ENCODE data around the gene P2RX4. TPM values are rescaled to one million over a fixed set of nuclear protein-coding genes. Genes with fewer than 3 reads are reported as not detected.
A peak's percentile ranks its signal among the peaks of the same experiment; 100 is the strongest.
"Not testable (repeated sequence)": the region's sequence is repeated elsewhere in the genome, so short reads cannot be mapped to it uniquely, and the experiment has no call there.

Gene P2RX4
- total and polyA plus RNA-seq, 9 donors: 9.7 to 16.2 (median 13.2) TPM

GRCh38 chr12:121229826-121230537 lies 20.1 kb downstream of the P2RX4 start:
- H3K4me1 ChIP-seq (ENCODE audit: control insufficient read depth, insufficient read depth, low read length); H3K27ac ChIP-seq (ENCODE audit: low read length); H3K9me3 ChIP-seq (replicated peaks; ENCODE audit: control insufficient read depth, low read depth, low read length); H3K4me3 ChIP-seq (ENCODE audit: low read length); H3K27me3 ChIP-seq (ENCODE audit: control insufficient read depth, insufficient read depth, low read length): not testable (repeated sequence)
- peaks cover 24% of the 10 kb centered on the region for H3K36me3 ChIP-seq (ENCODE audit: control insufficient read depth, insufficient read depth, low read length)
- WGBS (ENCODE audit: insufficient coverage): 40% methylated on average over 16 of the region's 19 CpGs
- peak; percentile 68 for DNase-seq

- WGBS (ENCODE audit: insufficient coverage): 86% methylated on average over 5 of the region's 12 CpGs
- Histone ChIP-seq H3K36me3 (ENCODE audit: control insufficient read depth, insufficient read depth, low read length) (peaks cover 28% of the 10 kb centered on the region), H3K9me3 (replicated peaks; ENCODE audit: control insufficient read depth, low read depth, low read length) (no peaks in the 10 kb centered on the region), H3K27me3 (ENCODE audit: control insufficient read depth, insufficient read depth, low read length) (no peaks in the 10 kb centered on the region), H3K4me3 (ENCODE audit: low read length) (no peak overlapping the region), H3K27ac (ENCODE audit: low read length) (no peak overlapping the region), H3K4me1 (ENCODE audit: control insufficient read depth, insufficient read depth, low read length) (no peaks in the 10 kb centered on the region)
- DNase-seq: no peak
Measured at GRCh38 chr12:121230538-121230907, 20.6 kb downstream of the P2RX4 start.

- Histone ChIP-seq H3K36me3 (ENCODE audit: control insufficient read depth, insufficient read depth, low read length) (peaks cover 40% of the 10 kb centered on the region), H3K27me3 (ENCODE audit: control insufficient read depth, insufficient read depth, low read length) (no peaks in the 10 kb centered on the region), H3K4me3 (ENCODE audit: low read length) (no peak overlapping the region), H3K9me3 (replicated peaks; ENCODE audit: control insufficient read depth, low read depth, low read length) (no peaks in the 10 kb centered on the region), H3K27ac (ENCODE audit: low read length) (no peak overlapping the region), H3K4me1 (ENCODE audit: control insufficient read depth, insufficient read depth, low read length) (no peaks in the 10 kb centered on the region)
- no peak for DNase-seq
- WGBS (ENCODE audit: insufficient coverage): 85% methylated on average over 16 of the region's 16 CpGs
Measured at GRCh38 chr12:121232163-121232562, 22.2 kb downstream of the P2RX4 start.

GRCh38 chr12:121232977-121233627 lies 23.2 kb downstream of the P2RX4 start:
- H3K27ac ChIP-seq (ENCODE audit: low read length): no peak overlapping the region

GRCh38 chr12:121233628-121234020 lies 23.7 kb downstream of the P2RX4 start:
- H3K4me3 ChIP-seq (ENCODE audit: low read length): no peak overlapping the region
- H3K36me3 ChIP-seq (ENCODE audit: control insufficient read depth, insufficient read depth, low read length): peaks cover 44% of the 10 kb centered on the region
- H3K4me1 ChIP-seq (ENCODE audit: control insufficient read depth, insufficient read depth, low read length): peaks cover 5% of the 10 kb centered on the region
- no peaks in the 10 kb centered on the region for H3K9me3 ChIP-seq (replicated peaks; ENCODE audit: control insufficient read depth, low read depth, low read length)
- H3K27me3 ChIP-seq (ENCODE audit: control insufficient read depth, insufficient read depth, low read length): no peaks in the 10 kb centered on the region
- no peak for DNase-seq
- H3K27ac ChIP-seq (ENCODE audit: low read length): no peak overlapping the region
- WGBS (ENCODE audit: insufficient coverage): 76% methylated on average over 11 of the region's 11 CpGs

More at GRCh38 chr12:121232977-121233627, 23.2 kb downstream of the P2RX4 start:
- H3K9me3 ChIP-seq (replicated peaks; ENCODE audit: control insufficient read depth, low read depth, low read length): no peaks in the 10 kb centered on the region
- H3K4me3 ChIP-seq (ENCODE audit: low read length): no peak overlapping the region
- DNase-seq: no peak
- 90% methylated on average over 6 of the region's 14 CpGs for WGBS (ENCODE audit: insufficient coverage)
- H3K4me1 ChIP-seq (ENCODE audit: control insufficient read depth, insufficient read depth, low read length): no peaks in the 10 kb centered on the region
- H3K36me3 ChIP-seq (ENCODE audit: control insufficient read depth, insufficient read depth, low read length): peaks cover 41% of the 10 kb centered on the region
- H3K27me3 ChIP-seq (ENCODE audit: control insufficient read depth, insufficient read depth, low read length): no peaks in the 10 kb centered on the region

GRCh38 chr12:121236776-121237175 lies 26.8 kb downstream of the P2RX4 start:
- WGBS (ENCODE audit: insufficient coverage): 66% methylated on average over 7 of the region's 9 CpGs
- DNase-seq: no peak
- Histone ChIP-seq H3K27me3 (ENCODE audit: control insufficient read depth, insufficient read depth, low read length) (no peaks in the 10 kb centered on the region), H3K9me3 (replicated peaks; ENCODE audit: control insufficient read depth, low read depth, low read length) (no peaks in the 10 kb centered on the region), H3K27ac (ENCODE audit: low read length) (no peak overlapping the region), H3K4me3 (ENCODE audit: low read length) (no peak overlapping the region), H3K36me3 (ENCODE audit: control insufficient read depth, insufficient read depth, low read length) (peaks cover 38% of the 10 kb centered on the region), H3K4me1 (ENCODE audit: control insufficient read depth, insufficient read depth, low read length) (peaks cover 30% of the 10 kb centered on the region)

- Histone ChIP-seq H3K27ac (ENCODE audit: low read length) (no peak overlapping the region), H3K27me3 (ENCODE audit: control insufficient read depth, insufficient read depth, low read length) (no peaks in the 10 kb centered on the region), H3K4me1 (ENCODE audit: control insufficient read depth, insufficient read depth, low read length) (peaks cover 30% of the 10 kb centered on the region), H3K9me3 (replicated peaks; ENCODE audit: control insufficient read depth, low read depth, low read length) (no peaks in the 10 kb centered on the region), H3K36me3 (ENCODE audit: control insufficient read depth, insufficient read depth, low read length) (peaks cover 38% of the 10 kb centered on the region), H3K4me3 (ENCODE audit: low read length) (no peak overlapping the region)
- 82% methylated on average over 5 of the region's 8 CpGs for WGBS (ENCODE audit: insufficient coverage)
- no peak for DNase-seq
Measured at GRCh38 chr12:121237415-121237814, 27.5 kb downstream of the P2RX4 start.

- Histone ChIP-seq H3K36me3 (ENCODE audit: control insufficient read depth, insufficient read depth, low read length) (peaks cover 34% of the 10 kb centered on the region), H3K27me3 (ENCODE audit: control insufficient read depth, insufficient read depth, low read length) (no peaks in the 10 kb centered on the region), H3K9me3 (replicated peaks; ENCODE audit: control insufficient read depth, low read depth, low read length) (no peaks in the 10 kb centered on the region), H3K27ac (ENCODE audit: low read length) (no peak overlapping the region), H3K4me3 (ENCODE audit: low read length) (no peak overlapping the region), H3K4me1 (ENCODE audit: control insufficient read depth, insufficient read depth, low read length) (peaks cover 30% of the 10 kb centered on the region)
- WGBS (ENCODE audit: insufficient coverage): 94% methylated on average over 4 of the region's 4 CpGs
- DNase-seq: no peak
Measured at GRCh38 chr12:121238086-121238485, 28.2 kb downstream of the P2RX4 start.

- Histone ChIP-seq H3K27me3 (ENCODE audit: control insufficient read depth, insufficient read depth, low read length) (no peaks in the 10 kb centered on the region), H3K4me1 (ENCODE audit: control insufficient read depth, insufficient read depth, low read length) (peaks cover 30% of the 10 kb centered on the region), H3K27ac (ENCODE audit: low read length) (no peak overlapping the region), H3K9me3 (replicated peaks; ENCODE audit: control insufficient read depth, low read depth, low read length) (no peaks in the 10 kb centered on the region), H3K36me3 (ENCODE audit: control insufficient read depth, insufficient read depth, low read length) (peaks cover 34% of the 10 kb centered on the region), H3K4me3 (ENCODE audit: low read length) (no peak overlapping the region)
- WGBS (ENCODE audit: insufficient coverage): 47% methylated on average over 5 of the region's 7 CpGs
- DNase-seq: peak; percentile 22
Measured at GRCh38 chr12:121238604-121239350, 28.8 kb downstream of the P2RX4 start.

GRCh38 chr12:121239351-121240061 lies 29.6 kb downstream of the P2RX4 start:
- Histone ChIP-seq H3K36me3 (ENCODE audit: control insufficient read depth, insufficient read depth, low read length) (peaks cover 39% of the 10 kb centered on the region), H3K27me3 (ENCODE audit: control insufficient read depth, insufficient read depth, low read length) (no peaks in the 10 kb centered on the region), H3K27ac (ENCODE audit: low read length) (peak overlapping the region; percentile 52), H3K9me3 (replicated peaks; ENCODE audit: control insufficient read depth, low read depth, low read length) (no peaks in the 10 kb centered on the region), H3K4me1 (ENCODE audit: control insufficient read depth, insufficient read depth, low read length) (peaks cover 30% of the 10 kb centered on the region), H3K4me3 (ENCODE audit: low read length) (no peak overlapping the region)
- DNase-seq: peak; percentile 29
- 63% methylated on average over 3 of the region's 6 CpGs for WGBS (ENCODE audit: insufficient coverage)

Data from muscle of leg (tissue), 11 donors.